KMS-11 (cell line): ENCODE data around the gene ABCB6.
"Not testable (repeated sequence)": the region's sequence is repeated elsewhere in the genome, so short reads cannot be mapped to it uniquely, and the experiment has no call there.

ENCODE experiments used
- H2AFZ ChIP-seq: fragments of 200-600 bp; sonication (generic); 2 replicates; pipeline ENCODE4 v1.6.1; 2016; ENCODE audit warnings: antibody characterized with exemption, mixed run types, low read depth
- H3K27ac ChIP-seq: fragments of 200-600 bp; sonication (generic); 2 replicates; pipeline ENCODE4 v1.6.1; 2016; ENCODE audit warnings: mild to moderate bottlenecking, mixed run types
- H3K27me3 ChIP-seq: fragments of 200-600 bp; sonication (generic); 2 replicates; pipeline ENCODE4 v1.6.1; 2017; ENCODE audit warnings: mild to moderate bottlenecking, low read depth, mixed run types, moderate library complexity; ENCODE audit not compliant: insufficient read depth
- H3K36me3 ChIP-seq: fragments of 200-600 bp; sonication (generic); 2 replicates; pipeline ENCODE4 v1.6.1; 2017; ENCODE audit warnings: mild to moderate bottlenecking, mixed run types; ENCODE audit not compliant: insufficient read depth
- H3K4me1 ChIP-seq: fragments of 200-600 bp; sonication (generic); 2 replicates; pipeline ENCODE4 v1.6.1; 2016; ENCODE audit warnings: mild to moderate bottlenecking, low read depth, mixed run types; ENCODE audit not compliant: poor library complexity, severe bottlenecking
- H3K4me2 ChIP-seq: fragments of 200-600 bp; sonication (generic); 2 replicates; pipeline ENCODE4 v1.7.0; 2016; ENCODE audit warnings: mild to moderate bottlenecking, mixed run types
- H3K4me3 ChIP-seq: fragments of 200-600 bp; sonication (generic); IDR thresholded peaks from 2 replicates; pipeline ENCODE4 v1.6.1; 2017; ENCODE audit warnings: low read depth, low read length, mixed read lengths; ENCODE audit not compliant: insufficient read depth
- H3K79me2 ChIP-seq: fragments of 200-600 bp; sonication (generic); 2 replicates; pipeline ENCODE4 v1.6.1; 2016; ENCODE audit warnings: low read depth, mixed run types; ENCODE audit not compliant: insufficient read depth
- H3K9ac ChIP-seq: fragments of 200-600 bp; sonication (generic); 2 replicates; pipeline ENCODE4 v1.6.1; 2016; ENCODE audit warnings: mild to moderate bottlenecking, mixed run types
- H4K20me1 ChIP-seq: fragments of 200-600 bp; sonication (generic); 2 replicates; pipeline ENCODE4 v1.6.1; 2016; ENCODE audit warnings: mild to moderate bottlenecking, mixed run types; ENCODE audit not compliant: insufficient read depth
- CTCF ChIP-seq: fragments of 200-600 bp; sonication (generic); conservative IDR thresholded peaks from 2 replicates; pipeline ENCODE4 v1.6.1; 2017; ENCODE audit warnings: low read depth, mild to moderate bottlenecking, antibody characterized with exemption, low read length, moderate library complexity, mixed read lengths

Gene ABCB6

GRCh38 chr2:219206328-219207133, 12.2 kb downstream of the ABCB6 start, which contains the start of gene ZFAND2B:
TSS of gene ZFAND2B (plus strand) at chr2:219206782. CDS start at chr2:219206988, 206 bp downstream.
- Histone ChIP-seq H3K27me3 (no peaks in the 10 kb centered on the region), H3K4me3 (peak within 1 kb of the TSS; percentile 80), H3K4me1 (peaks cover 18% of the 10 kb centered on the region), H2AFZ (peak within 1 kb of the TSS; percentile 77), H4K20me1 (no peaks in the 10 kb centered on the region), H3K4me2 (peak within 1 kb of the TSS; percentile 74), H3K27ac (peak within 1 kb of the TSS; percentile 69), H3K36me3 (no peaks in the 10 kb centered on the region), H3K79me2 (no peaks in the 10 kb centered on the region), H3K9ac (peak within 1 kb of the TSS; percentile 74)
- no peak for TF ChIP-seq CTCF

DNA sequence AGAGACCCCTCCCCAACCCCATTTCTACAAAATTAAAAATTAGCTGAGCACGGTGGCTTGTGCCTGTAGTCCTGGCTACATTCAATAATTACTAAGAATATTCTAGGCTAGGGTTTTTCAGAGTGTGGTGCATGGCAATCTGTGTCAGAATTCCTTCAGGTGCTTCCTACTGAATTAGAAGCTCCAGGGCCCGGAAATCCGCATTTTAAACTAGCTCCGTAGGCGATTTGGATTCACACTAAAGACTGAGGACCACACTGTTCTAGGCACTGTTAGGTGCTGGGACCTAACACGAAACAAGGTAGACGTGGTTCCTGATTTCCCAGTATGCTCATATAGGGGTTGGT, 12.8 kb downstream of the ABCB6 start:
- Histone ChIP-seq H3K36me3 (no peaks in the 10 kb centered on the region), H3K27ac (peak overlapping the region; percentile 69), H3K4me1 (peaks cover 18% of the 10 kb centered on the region), H2AFZ (peak overlapping the region; percentile 77), H3K4me2 (peak overlapping the region; percentile 74), H4K20me1 (no peaks in the 10 kb centered on the region), H3K9ac (peak overlapping the region; percentile 74), H3K27me3 (no peaks in the 10 kb centered on the region), H3K4me3 (peak overlapping the region; percentile 80), H3K79me2 (no peaks in the 10 kb centered on the region)
- TF ChIP-seq CTCF, result no peak

DNA sequence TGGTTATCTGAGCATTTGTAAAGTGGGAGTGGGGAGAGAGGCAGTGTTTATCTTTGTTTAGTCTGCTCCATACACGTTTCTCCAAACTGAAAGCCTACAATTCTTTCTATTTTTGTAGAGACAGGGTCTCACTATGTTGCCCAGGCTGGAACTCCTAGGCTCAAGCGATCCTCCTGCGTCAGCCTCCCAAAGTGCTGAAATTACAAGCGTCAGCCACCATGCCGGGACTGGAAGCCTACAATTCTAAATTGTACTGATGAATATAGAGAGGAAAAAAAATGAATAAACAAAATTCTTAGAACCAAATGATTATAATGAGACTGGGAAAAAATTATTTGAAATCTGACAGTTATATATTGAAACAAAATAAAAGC, 13.6 kb downstream of the ABCB6 start:
- TF ChIP-seq CTCF, result no peak
- Histone ChIP-seq H3K4me1 (peaks cover 18% of the 10 kb centered on the region), H2AFZ (no peak overlapping the region), H3K4me3 (no peak overlapping the region), H3K79me2 (no peaks in the 10 kb centered on the region), H4K20me1 (no peaks in the 10 kb centered on the region), H3K27ac (no peak overlapping the region), H3K4me2 (no peak overlapping the region), H3K9ac (no peak overlapping the region), H3K27me3 (no peaks in the 10 kb centered on the region), H3K36me3 (no peaks in the 10 kb centered on the region)

DNA sequence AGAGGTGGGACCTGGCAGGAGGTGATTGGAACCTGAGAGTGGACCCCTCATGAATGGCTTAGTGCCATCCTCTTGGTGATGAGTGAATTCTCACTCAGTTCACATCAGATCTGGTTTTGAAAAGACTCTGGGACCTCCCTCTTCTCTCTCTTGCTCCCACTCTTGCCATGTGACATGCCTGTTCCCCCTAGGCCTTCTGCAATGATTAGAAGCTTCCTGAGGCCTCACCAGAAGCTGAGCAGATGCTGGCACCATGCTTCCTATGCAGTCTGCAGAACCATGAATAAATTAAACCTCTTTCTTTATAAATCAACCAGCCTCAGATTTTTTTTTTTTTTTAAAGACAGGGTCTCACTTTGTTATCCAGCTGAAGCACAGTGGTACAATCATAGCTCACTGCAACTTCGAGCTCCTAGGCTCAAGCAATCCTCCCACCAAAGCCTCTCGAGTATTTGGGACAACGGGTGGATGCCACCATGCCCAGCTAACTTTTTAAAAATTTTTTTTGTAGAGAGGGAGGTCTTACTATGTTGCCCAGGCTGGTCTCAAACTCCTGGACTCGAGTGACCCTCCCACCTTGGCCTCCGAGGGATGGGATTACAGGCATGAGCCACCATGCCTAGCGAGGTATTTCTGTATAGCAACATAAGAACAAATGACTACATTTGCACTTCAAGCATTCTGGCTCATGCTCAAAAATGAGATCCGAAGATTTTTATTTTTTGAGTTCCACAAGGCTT, 14.2 kb downstream of the ABCB6 start:
- Histone ChIP-seq H3K4me2 (no peak overlapping the region), H2AFZ (no peak overlapping the region), H3K79me2 (no peaks in the 10 kb centered on the region), H3K36me3 (no peaks in the 10 kb centered on the region), H3K9ac (no peak overlapping the region), H4K20me1 (no peaks in the 10 kb centered on the region), H3K27ac (no peak overlapping the region), H3K27me3 (no peaks in the 10 kb centered on the region), H3K4me3 (no peak overlapping the region), H3K4me1 (peaks cover 18% of the 10 kb centered on the region)
- TF ChIP-seq CTCF, result no peak

DNA sequence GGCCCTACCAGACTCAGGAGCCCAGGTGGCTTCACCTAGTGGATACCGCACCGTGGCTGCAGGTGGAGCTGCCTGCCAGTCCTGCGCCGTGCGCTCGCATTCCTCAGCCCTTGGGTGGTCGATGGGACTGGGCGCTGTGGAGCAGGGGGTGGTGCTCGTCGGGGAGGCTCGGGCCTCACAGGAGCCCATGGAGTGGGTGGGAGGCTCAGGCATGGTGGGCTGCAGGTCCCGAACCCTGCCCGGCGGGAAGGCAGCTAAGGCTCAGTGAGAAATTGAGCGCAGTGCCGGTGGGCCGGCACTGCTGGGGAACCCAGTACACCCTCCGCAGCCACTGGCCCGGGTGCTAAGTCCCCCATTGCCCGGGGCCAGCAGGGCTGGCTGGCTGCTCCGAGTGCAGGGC, 17.4 kb downstream of the ABCB6 start:
- H3K4me3 ChIP-seq, H3K36me3 ChIP-seq, H2AFZ ChIP-seq, H3K27ac ChIP-seq, H3K4me2 ChIP-seq, H3K79me2 ChIP-seq, H3K9ac ChIP-seq, H4K20me1 ChIP-seq, H3K27me3 ChIP-seq: not testable (repeated sequence)
- peaks cover 11% of the 10 kb centered on the region for H3K4me1 ChIP-seq

DNA sequence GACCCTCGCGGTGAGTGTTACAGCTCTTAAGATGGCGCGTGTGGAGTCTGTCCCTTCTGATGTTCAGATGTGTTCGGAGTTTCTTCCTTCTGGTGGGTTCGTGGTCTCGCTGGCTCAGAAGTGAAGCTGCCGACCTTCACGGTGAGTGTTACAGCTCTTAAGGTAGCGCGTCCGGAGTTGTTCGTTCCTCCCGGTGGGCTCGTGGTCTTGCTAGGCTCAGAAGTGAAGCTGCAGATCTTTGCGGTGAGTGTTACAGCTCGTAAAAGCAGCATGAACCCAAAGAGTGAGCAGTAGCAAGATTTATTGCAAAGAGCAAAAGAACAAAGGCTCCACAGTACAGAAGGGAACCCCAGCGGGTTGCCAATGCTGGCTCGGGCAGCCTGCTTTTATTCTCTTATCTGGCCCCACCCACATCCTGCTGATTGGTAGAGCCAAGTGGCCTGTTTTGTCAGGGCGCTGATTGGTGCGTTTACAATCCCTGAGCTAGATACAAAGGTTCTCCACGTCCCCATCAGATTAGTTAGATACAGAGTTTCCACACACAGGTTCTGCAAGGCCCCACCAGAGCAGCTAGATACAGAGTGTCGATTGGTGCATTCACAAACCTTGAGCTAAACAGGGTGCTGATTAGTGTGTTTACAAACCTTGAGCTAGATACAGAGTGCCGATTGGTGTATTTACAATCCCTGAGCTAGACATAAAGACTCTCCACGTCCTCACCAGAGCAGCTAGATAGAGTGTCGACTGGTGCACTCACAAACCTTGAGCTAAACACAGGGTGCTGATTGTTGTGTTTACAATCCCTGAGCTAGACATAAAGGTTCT, 18.0 kb downstream of the ABCB6 start:
- not testable (repeated sequence) for H3K4me3 ChIP-seq, H3K9ac ChIP-seq, H3K27me3 ChIP-seq, H3K4me1 ChIP-seq, H2AFZ ChIP-seq, H4K20me1 ChIP-seq, H3K27ac ChIP-seq, H3K4me2 ChIP-seq, H3K36me3 ChIP-seq, H3K79me2 ChIP-seq
